Activated CD4-positive, alpha-beta T cell treated with anti-CD3 and anti-CD28 coated beads, Interleukin-2, amount 50 U/mL, for 24 hours (primary cell): ENCODE results near the gene LPP.
"Not testable (repeated sequence)": the region's sequence is repeated elsewhere in the genome, so short reads cannot be mapped to it uniquely, and the experiment has no call there.

Source experiments
- DNase-seq, 2 donors: peaks; one replicate each; pipeline ENCODE4 v3.0.0-alpha.2; 2020; ENCODE audit warnings: low read depth in 1 of 2, low spot score in 1 of 2

The LPP gene

GRCh38 chr3:188154014-188154808, at the start of gene LPP:
TSS of gene LPP (plus strand) at chr3:188154157. CDS start at chr3:188406121, 251,964 bp downstream.
- DNase-seq = peak; percentile 54 to 61

DNA sequence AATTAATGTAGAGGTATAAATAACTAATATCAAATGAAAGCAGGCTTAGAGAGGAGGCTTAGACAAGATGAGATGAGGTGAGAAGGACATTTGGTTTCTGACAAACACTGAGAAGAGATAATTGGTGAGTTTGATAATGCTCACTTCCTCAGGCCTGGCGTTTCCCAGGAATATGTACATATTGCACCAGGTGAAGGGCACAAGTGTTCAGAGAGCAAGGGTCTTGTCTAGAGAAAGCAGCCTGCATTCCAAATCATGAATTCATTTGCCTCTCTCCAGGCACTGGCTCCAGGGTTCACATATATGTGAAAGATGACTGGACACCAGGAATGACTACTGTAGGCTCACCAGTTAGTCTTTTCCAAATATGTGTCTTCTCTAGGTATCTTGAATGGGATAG, 48.0 kb upstream of the LPP start:
- no peak for DNase-seq

GRCh38 chr3:188106454-188106853, 47.5 kb upstream of the LPP start:
- no peak for DNase-seq

- DNase-seq = no peak
These were observed 46.8 kb upstream of the LPP start for GRCh38 chr3:188106887-188107830.

DNA sequence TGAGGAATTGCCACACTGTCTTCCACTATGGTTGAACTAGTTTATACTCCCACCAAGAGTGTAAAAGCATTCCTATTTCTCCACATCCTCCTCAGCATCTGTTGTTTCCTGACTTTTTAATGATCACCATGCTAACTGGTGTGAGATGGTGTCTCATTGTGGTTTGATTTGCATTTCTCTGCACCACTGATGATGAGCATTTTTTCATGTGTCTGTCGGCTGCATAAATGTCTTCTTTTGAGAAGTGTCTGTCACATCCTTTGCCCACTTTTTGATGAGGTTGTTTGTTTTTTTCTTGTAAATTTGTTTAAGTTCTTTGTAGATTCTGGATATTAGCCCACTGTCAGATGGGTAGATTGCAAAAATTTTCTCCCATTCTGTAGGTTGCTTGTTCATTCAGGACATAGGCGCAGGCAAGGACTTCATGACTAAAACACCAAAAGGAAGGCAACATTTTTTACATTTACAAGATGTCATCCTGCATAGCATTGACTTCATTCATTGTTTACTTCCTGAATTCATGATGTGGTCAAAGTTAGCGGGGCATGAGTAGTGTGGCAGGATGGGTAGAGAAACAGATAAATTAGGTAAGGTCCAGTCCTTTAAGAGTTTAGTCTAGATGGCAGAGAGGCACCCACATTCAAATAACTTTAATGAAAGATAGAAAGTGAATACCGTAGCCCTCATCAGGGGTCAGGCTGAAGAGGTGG, 45.1 kb upstream of the LPP start:
- no peak for DNase-seq

DNA sequence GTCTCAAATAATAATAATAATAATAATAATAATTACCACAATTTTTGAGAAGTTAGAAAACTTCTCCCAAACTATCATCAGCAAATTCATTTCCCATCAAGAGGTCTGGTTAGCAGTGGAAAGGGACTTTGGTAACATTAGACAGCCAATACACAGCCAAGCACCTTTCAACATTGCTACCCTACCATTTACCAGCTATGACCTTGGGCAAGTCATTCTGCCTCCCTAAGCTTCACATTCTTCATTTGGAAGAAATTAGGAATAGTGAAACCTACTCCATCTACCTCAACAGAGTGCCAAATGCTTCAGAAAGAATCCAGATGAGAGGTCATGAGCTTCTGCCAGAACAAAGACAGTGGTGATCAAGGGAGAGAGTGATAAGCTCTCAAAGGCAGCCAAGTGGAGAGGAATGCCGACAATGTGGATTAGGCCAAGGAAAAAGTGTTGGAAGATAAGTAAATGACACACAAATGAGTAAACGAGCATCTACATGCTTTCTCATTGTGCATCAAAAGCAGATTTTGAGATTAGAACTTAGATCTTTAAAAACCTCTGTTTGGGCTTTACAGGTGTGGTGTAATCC, 42.9 kb upstream of the LPP start:
- DNase-seq = no peak

- no peak for DNase-seq
These were observed 40.2 kb upstream of the LPP start for GRCh38 chr3:188113756-188114155.

DNA sequence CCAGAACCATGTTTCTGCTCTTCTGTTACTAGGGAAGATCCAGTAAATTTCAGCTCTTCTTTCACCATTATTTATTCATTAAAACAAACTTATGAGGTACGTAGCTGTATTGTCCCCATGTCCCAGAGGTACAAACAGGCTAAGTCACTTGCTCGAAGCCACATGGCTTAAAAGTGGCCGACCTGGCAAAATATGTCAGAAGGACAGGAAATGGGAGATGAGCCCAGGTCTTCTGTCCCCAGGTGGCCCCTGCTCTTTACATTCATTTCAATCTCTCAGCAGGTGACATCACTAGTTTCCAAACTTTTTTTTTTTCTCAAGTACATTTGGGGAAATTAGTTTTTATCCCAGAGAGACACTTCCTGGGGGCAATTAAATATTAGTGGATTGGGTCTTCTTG, 34.1 kb upstream of the LPP start:
- no peak for DNase-seq

GRCh38 chr3:188122571-188123169, 31.3 kb upstream of the LPP start:
- DNase-seq = no peak

- no peak for DNase-seq
These were observed 30.6 kb upstream of the LPP start for GRCh38 chr3:188123170-188123905.

GRCh38 chr3:188124184-188124583, 29.8 kb upstream of the LPP start:
- DNase-seq = no peak

- DNase-seq = no peak
These were observed 28.9 kb upstream of the LPP start for GRCh38 chr3:188125076-188125475.

- no peak for DNase-seq
These were observed 27.7 kb upstream of the LPP start for GRCh38 chr3:188126276-188126675.

- DNase-seq = no peak
These were observed 27.0 kb upstream of the LPP start for GRCh38 chr3:188126934-188127333.

- no peak for DNase-seq
These were observed 25.1 kb upstream of the LPP start for GRCh38 chr3:188128905-188129304.

DNA sequence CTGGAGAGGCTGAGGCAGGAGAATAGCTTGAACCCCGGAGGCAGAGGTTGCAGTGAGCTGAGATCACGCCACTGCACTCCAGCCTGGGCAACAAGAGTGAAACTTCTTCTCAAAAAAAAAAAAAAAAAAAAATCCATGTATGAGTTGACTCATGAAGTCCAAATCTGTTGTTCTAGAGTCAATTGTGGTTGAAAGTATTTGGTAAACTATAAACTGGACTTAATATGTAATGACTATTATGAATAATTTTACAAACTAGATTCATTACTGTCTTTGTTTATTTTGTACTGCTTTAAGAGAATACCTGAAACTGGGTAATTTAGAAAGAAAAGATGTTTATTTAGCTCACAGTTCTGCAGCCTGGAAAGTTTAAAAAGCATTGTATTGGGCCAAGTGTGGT, 22.9 kb upstream of the LPP start:
- not testable (repeated sequence) for DNase-seq

- DNase-seq = no peak
These were observed 20.7 kb upstream of the LPP start for GRCh38 chr3:188133219-188133618.

DNA sequence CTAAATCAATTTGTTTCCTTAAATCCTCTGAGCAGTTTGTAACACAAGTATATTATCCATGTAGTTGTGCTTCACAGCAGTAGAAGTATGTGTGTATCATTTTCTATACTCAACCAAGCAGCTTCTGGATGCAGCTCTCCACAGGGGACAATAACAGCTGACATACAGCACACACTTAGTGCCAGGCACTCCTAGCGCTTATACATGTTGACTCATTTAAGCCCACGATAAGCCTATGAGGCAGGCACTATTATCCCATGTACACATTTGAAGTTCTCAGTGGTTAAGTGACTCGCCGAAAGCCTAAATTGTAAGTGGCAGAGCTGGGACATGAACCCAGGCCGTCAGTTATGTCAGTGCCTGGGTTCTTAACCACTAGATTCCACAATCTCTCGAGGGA, 20.3 kb upstream of the LPP start:
- no peak for DNase-seq

GRCh38 chr3:188134079-188134478, 19.9 kb upstream of the LPP start:
- no peak for DNase-seq

GRCh38 chr3:188134856-188135255, 19.1 kb upstream of the LPP start:
- DNase-seq = no peak
